ENCODE measurements around the gene ARMH2.

ARMH2 gene

GRCh38 chr6:24766680-24767462, 31.8 kb downstream of the ARMH2 start:
- TF ChIP-seq SIN3A (IDR thresholded peaks at IDR 0.05; ENCODE audit: borderline replicate concordance, insufficient read depth, low read length) (no peak), FOXP2 (optimal IDR thresholded peaks at IDR 0.05; ENCODE audit: borderline replicate concordance, extremely low read depth, extremely low read length, insufficient read depth) (no peak), TAF1 (IDR thresholded peaks at IDR 0.05; ENCODE audit: borderline replicate concordance, insufficient read depth, low read length) (no peak), REST (IDR thresholded peaks at IDR 0.05; ENCODE audit: insufficient read depth in 1 of 2, low read depth in 2 of 2, low read length in 2 of 2) (no peak), POLR2AphosphoS5 (IDR thresholded peaks at IDR 0.05; ENCODE audit: low read depth, low read length) (no peak)

- TF ChIP-seq REST (IDR thresholded peaks at IDR 0.05; ENCODE audit: insufficient read depth in 1 of 2, low read depth in 2 of 2, low read length in 2 of 2) (no peak), SIN3A (IDR thresholded peaks at IDR 0.05; ENCODE audit: borderline replicate concordance, insufficient read depth, low read length) (no peak), FOXP2 (optimal IDR thresholded peaks at IDR 0.05; ENCODE audit: borderline replicate concordance, extremely low read depth, extremely low read length, insufficient read depth) (no peak), TAF1 (IDR thresholded peaks at IDR 0.05; ENCODE audit: borderline replicate concordance, insufficient read depth, low read length) (no peak), POLR2AphosphoS5 (IDR thresholded peaks at IDR 0.05; ENCODE audit: low read depth, low read length) (no peak)
These were observed 35.1 kb downstream of the ARMH2 start for GRCh38 chr6:24763578-24763977.

GRCh38 chr6:24761851-24762250, 36.9 kb downstream of the ARMH2 start:
- TF ChIP-seq POLR2AphosphoS5 (IDR thresholded peaks at IDR 0.05; ENCODE audit: low read depth, low read length) (no peak), TAF1 (IDR thresholded peaks at IDR 0.05; ENCODE audit: borderline replicate concordance, insufficient read depth, low read length) (no peak), SIN3A (IDR thresholded peaks at IDR 0.05; ENCODE audit: borderline replicate concordance, insufficient read depth, low read length) (no peak), FOXP2 (optimal IDR thresholded peaks at IDR 0.05; ENCODE audit: borderline replicate concordance, extremely low read depth, extremely low read length, insufficient read depth) (no peak), REST (IDR thresholded peaks at IDR 0.05; ENCODE audit: insufficient read depth in 1 of 2, low read depth in 2 of 2, low read length in 2 of 2) (no peak)

- no peak for TF ChIP-seq POLR2AphosphoS5 (IDR thresholded peaks at IDR 0.05; ENCODE audit: low read depth, low read length)
- TF ChIP-seq SIN3A (IDR thresholded peaks at IDR 0.05; ENCODE audit: borderline replicate concordance, insufficient read depth, low read length): no peak
- TF ChIP-seq TAF1 (IDR thresholded peaks at IDR 0.05; ENCODE audit: borderline replicate concordance, insufficient read depth, low read length): no peak
- no peak for TF ChIP-seq REST (IDR thresholded peaks at IDR 0.05; ENCODE audit: insufficient read depth in 1 of 2, low read depth in 2 of 2, low read length in 2 of 2)
- TF ChIP-seq FOXP2 (optimal IDR thresholded peaks at IDR 0.05; ENCODE audit: borderline replicate concordance, extremely low read depth, extremely low read length, insufficient read depth): no peak
These were observed 37.4 kb downstream of the ARMH2 start for GRCh38 chr6:24761193-24761835.

All from PFSK-1 (cell line).